Measurements from ENCODE around the gene RNF213. TPM values are rescaled to one million over a fixed set of nuclear protein-coding genes. Genes with fewer than 3 reads are reported as not detected.

RNF213 gene
- total RNA-seq, 1 experiment from 2014 or later = 71.4 TPM

GRCh38 chr17:80447790-80448189, 187.1 kb downstream of the RNF213 start:
- no peaks in the 10 kb centered on the region for H3F3A ChIP-seq (ENCODE audit: low read length, unreplicated experiment)
- no peaks in the 10 kb centered on the region for H3K9me2 ChIP-seq (replicated peaks; ENCODE audit: low read length)
- H3K9me3 ChIP-seq (ENCODE audit: low read length) = no peaks in the 10 kb centered on the region
- no peak overlapping the region for H3K4me2 ChIP-seq (ENCODE audit: low read length)
- H2AFZ ChIP-seq (ENCODE audit: low read length) = no peak overlapping the region
- BruUV-seq (replicated peaks) = no TSS peak
- H3K4me1 ChIP-seq (ENCODE audit: insufficient read depth, low read length) = no peaks in the 10 kb centered on the region
- intact Hi-C loops (cut with micrococcal nuclease) = no loop called here
- DNase-seq (no peak), ATAC-seq (no peak)
- no peaks in the 10 kb centered on the region for H4K20me1 ChIP-seq (ENCODE audit: low read length)
- TF ChIP-seq EZH2phosphoT487 (IDR thresholded peaks at IDR 0.05; ENCODE audit: borderline replicate concordance, low read length) (no peak), CTCF (conservative IDR thresholded peaks at IDR 0.05; ENCODE audit: low read depth, low read length) (no peak), EZH2 (IDR thresholded peaks at IDR 0.05; ENCODE audit: low read length, unreplicated experiment) (no peak)
- H3K27ac ChIP-seq (ENCODE audit: low read length) = no peak overlapping the region
- ChIA-PET POLR2A (ENCODE audit: unreplicated experiment) (no interaction called here), CTCF (no interaction called here)
- H3K27me3 ChIP-seq (ENCODE audit: low read length) = no peaks in the 10 kb centered on the region
- no peaks in the 10 kb centered on the region for H3K36me3 ChIP-seq (ENCODE audit: low read depth, low read length)
- no peaks in the 10 kb centered on the region for H3K79me2 ChIP-seq (ENCODE audit: low read length)
- no peak overlapping the region for H3K9ac ChIP-seq (ENCODE audit: low read length)
- H3K4me3 ChIP-seq (ENCODE audit: low read length) = no peak overlapping the region

Small RNA genes lying within 50 kb of the gene (microRNA-seq; reads per million reads assigned to microRNA genes)
- gene MIR4730 (ENCODE audit: unreplicated experiment) = not detected

Other genes starting within 250 kb of the RNF213 start
- 23.7 and 24.6 TPM in 2 replicates for gene TBC1D16, start 225.0 kb upstream of the RNF213 start, total RNA-seq (2014; rRNA removed)
- gene CCDC40, start 224.2 kb upstream of the RNF213 start, total RNA-seq (2014; rRNA removed) = 5.3 and 7.5 TPM in 2 replicates
- 76.2 and 126 TPM in 2 replicates for gene GAA, start 159.3 kb upstream of the RNF213 start, total RNA-seq (2014; rRNA removed)
- gene EIF4A3, start 113.7 kb upstream of the RNF213 start, total RNA-seq (2014; rRNA removed) = 167 and 185 TPM in 2 replicates
- 2.3 and 4.4 TPM in 2 replicates for gene CARD14, start 90.8 kb upstream of the RNF213 start, total RNA-seq (2014; rRNA removed)
- gene SGSH, start 40.5 kb upstream of the RNF213 start, total RNA-seq (2014; rRNA removed) = 15.3 and 16.6 TPM in 2 replicates
- gene SLC26A11, start 40.4 kb upstream of the RNF213 start, total RNA-seq (2014; rRNA removed) = 15.0 and 18.4 TPM in 2 replicates
- gene ENDOV, start 154.3 kb downstream of the RNF213 start, total RNA-seq (2014; rRNA removed) = 57.9 and 59.3 TPM in 2 replicates
- gene NPTX1, start 215.8 kb downstream of the RNF213 start, total RNA-seq (2014; rRNA removed) = 0.55 and 4.3 TPM in 2 replicates